HG03045 (cell line): Measurements from ENCODE around the gene UMAD1.
"Not testable (repeated sequence)": the region's sequence is repeated elsewhere in the genome, so short reads cannot be mapped to it uniquely, and the experiment has no call there.

Source experiments
- ATAC-seq: cut with Tn5 transposase; IDR thresholded peaks from one replicate; pipeline ENCODE4 v1.9.1; 2021; ENCODE audit warnings: mild to moderate bottlenecking, moderate library complexity; ENCODE audit not compliant: unreplicated experiment

UMAD1 gene

GRCh38 chr7:7821517-7821916, 181.0 kb downstream of the UMAD1 start:
- no peak for ATAC-seq

- not testable (repeated sequence) for ATAC-seq
Observed at GRCh38 chr7:7825294-7825693, 184.7 kb downstream of the UMAD1 start.

- no peak for ATAC-seq
Observed at GRCh38 chr7:7829667-7830066, 189.1 kb downstream of the UMAD1 start.

GRCh38 chr7:7830122-7830878, 189.7 kb downstream of the UMAD1 start:
- ATAC-seq: no peak

- no peak for ATAC-seq
Observed at GRCh38 chr7:7832518-7832917, 192.0 kb downstream of the UMAD1 start.

DNA sequence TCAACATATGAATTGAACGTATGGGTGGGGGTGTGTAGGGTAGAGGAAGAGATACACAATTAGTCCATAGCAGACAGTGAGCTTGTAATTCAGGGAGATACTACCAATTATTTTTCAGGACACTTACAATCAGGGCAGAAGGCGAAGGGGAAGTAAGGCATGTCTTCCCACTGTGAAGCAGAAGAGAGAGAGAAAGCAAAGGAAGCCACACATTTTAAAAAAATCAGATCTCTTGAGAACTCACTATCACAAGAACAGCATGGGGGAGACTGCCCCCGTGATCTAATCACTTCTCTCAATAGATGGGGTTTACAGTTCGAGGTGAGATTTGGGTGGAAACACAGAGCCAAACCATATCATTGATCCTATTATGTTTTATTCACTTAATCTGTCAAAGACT, 194.2 kb downstream of the UMAD1 start:
- ATAC-seq: no peak

GRCh38 chr7:7841027-7841426, 200.5 kb downstream of the UMAD1 start:
- ATAC-seq: no peak

DNA sequence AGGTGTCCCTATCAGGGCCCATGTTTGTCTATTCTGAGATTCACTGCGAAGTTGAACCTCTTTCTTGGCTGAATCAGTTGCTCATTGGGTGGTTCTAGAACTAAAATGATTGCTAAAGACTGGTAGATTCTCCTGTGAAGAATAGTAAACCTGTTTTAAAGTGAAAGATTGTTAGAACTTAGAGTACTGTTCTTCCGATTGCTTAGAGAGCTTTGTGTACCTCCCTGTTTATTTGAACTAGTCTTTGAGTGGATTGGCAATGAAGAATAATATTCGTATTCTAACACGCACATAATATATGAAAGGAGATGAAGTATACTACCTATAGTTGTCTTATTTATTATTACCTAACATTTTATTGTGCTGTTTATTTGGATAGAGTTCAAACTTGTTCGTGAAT, 202.7 kb downstream of the UMAD1 start:
- no peak for ATAC-seq

DNA sequence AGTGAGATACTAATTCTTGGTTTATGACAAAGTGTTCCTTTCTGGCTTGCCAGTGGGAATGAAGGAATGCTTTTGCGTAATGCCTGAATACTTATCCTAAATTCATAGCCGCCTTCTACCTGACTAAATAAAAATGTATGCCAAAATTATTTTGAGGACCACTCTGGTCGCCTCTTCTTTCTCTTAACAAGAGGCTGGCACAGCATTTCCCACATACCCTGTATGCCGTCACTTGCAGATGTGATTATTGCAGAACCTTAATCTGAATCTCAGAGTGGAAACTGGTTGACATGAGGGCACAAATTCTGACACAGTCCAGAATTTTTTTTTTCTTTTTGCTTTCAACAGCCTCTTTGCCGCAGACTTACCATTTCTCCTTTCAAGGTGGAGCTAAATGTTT, 203.4 kb downstream of the UMAD1 start:
- no peak for ATAC-seq

GRCh38 chr7:7848246-7848645, 207.7 kb downstream of the UMAD1 start:
- ATAC-seq: no peak

DNA sequence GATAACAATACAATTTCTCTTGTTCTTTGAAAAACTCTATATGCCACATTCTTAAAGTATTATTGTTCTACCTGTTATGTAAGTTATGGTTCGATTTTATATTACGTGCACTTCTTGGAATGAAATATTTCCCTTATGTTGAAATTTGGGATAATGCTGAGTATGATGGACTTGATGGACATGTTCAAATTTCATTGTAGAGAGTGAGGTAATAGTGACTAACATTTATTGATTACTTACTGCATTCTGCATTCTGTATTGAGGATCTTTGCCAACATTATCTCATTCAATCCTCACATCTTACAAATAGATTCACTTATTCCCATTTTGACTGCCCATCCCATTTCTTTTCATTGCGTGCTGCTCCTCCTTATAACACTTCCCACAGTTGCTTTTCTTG, 208.3 kb downstream of the UMAD1 start:
- ATAC-seq: no peak

DNA sequence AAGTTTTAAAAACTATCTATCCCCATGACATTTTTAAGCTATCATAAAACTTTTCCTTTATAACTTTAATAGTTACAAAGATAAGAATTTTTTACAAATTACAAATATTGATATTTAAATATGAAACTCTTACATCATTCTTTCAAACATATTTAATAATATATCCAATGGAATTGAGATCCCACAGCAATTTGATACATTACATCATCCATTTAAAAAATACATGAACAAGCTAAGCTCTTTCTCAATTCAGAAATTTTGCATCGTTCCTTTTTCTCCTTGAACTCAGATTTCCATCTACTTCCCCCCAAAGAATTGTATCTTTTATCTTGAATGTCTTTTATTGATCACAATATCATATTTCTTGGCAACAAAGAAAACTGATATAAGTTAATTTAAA, 209.6 kb downstream of the UMAD1 start:
- ATAC-seq: no peak

- ATAC-seq: no peak
Observed at GRCh38 chr7:7851381-7851780, 210.8 kb downstream of the UMAD1 start.

GRCh38 chr7:7851991-7852390, 211.4 kb downstream of the UMAD1 start:
- ATAC-seq: no peak

DNA sequence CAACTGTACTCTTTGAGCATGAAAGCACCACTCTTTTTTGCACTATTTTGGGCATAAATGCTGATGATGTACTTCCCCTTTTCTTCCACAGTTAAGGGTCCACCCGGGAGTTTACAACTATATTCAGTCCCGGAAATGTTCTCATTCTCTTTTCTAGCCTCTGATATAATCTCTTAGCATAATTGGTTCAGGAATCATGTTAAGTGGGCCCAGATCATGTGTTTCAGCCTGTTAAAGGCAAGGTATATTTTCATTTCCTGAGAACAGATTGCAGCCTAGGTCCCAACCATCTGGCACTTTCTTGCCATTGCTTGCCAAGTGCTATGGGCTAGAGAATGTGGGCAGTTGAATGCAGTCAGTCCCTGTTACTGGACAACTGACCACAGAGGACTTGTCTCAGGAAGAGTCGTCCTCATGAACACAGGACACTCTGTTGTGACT, 216.6 kb downstream of the UMAD1 start:
- ATAC-seq: no peak

- ATAC-seq: no peak
Observed at GRCh38 chr7:7858559-7858958, 218.0 kb downstream of the UMAD1 start.

DNA sequence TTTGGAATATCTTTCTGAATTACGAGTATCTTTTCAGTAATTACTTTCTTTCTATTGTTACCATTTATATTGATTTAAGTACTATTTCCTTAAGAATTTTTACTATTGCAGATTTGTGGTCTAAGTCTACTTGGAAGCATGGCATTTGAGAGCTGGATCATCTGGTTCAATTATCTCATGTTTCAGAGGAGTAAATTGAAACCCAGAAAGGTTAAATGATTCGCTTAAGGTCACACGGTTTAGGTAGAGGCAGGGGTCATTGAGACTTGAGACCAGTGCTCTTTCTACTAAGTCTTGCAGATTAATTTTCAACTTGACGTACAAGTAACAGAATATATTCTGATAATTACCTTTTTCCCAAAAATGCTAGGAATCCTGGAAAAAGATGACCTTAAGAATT, 218.9 kb downstream of the UMAD1 start:
- ATAC-seq: no peak

DNA sequence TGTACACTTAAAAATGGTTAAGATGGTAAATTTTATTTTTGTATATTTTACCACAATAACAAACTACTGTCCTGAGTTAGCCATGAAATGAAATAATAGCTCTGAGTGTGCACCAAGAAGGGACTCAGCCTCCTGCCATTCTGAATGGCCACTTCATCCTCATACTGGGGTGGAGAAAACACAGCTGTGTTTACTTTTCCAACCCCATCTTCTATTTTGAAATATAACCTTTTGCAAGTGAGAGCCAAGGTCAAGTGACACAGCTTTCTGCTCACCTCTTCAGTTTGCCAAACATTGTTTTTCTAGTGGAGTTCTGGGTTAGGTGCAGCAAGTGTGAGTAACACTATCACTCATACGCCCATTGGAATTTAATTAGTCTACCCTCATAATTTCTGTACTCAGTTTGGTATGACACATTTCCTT, 220.7 kb downstream of the UMAD1 start:
- ATAC-seq: no peak

DNA sequence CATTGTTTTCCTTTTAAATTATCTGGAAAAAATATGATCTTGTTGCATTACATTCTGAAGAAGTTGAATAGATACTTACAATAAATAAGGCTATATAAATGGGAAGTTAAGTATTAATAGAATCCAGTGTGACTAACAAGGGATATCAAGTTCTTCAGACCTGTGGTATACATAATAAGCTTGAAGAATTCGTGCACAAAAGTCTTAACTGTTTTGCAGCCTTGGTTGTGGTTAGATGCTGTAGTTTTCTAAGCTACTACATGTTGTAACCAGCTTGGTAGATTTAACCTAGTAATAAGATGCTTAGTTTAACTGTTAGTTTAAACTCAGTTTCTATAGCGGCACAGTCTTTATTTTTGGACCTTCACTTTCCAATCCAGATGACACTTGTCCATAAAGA, 221.8 kb downstream of the UMAD1 start:
- no peak for ATAC-seq

DNA sequence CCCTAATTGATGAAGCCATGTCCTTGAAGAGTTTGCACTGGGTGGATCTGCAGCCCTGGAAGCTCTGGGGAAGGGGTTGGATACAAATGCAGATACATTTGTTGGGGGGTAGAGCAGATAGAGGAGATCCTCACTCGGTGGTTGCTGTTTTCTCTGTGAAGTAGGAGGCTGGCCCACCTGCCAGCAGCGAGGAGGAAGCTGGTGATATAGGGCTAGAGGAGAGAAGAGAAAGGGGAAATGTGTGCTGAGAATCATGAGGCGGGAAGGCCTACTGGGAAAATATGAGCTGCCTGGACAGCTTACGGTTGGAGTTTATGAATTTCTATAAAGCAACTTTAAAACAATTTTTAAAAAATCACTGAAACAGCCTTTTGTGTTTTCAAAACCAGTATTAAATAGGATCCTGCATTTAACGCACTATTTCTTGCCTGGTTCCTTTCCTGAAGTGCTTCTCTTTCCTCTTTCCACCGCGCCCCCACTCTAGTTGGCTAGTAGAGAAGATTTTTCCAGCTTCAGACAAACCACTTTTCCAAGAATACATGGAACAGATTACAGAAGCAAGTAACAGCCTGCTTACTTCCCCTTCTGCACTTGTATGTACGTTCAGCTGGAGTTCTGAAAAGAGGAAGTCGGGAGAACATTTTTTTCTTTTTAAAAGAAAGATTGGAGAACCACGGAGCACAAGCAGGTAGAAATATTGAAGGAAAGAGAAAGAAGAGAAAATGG, 227.5 kb downstream of the UMAD1 start:
- no peak for ATAC-seq

- ATAC-seq: no peak
Observed at GRCh38 chr7:7868572-7868899, 228.0 kb downstream of the UMAD1 start.

DNA sequence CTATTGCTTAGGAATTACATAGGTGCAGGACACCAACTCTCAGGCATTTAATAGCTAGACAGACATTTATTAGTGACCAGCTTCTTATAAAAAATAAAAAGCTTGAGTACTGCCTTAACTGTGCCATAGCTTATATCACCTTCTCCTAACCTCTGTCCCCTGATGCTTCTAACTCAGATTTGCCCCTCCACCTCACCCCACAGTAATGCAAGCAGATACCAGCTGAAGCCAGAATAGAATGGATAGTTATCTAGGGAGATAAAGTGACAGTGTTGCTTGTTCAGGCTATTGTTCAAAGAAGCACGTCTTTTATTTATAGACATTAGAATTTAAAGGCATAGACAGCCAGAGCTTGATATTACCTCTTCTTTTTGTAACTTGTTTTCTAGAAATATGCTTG, 228.5 kb downstream of the UMAD1 start:
- ATAC-seq: no peak

DNA sequence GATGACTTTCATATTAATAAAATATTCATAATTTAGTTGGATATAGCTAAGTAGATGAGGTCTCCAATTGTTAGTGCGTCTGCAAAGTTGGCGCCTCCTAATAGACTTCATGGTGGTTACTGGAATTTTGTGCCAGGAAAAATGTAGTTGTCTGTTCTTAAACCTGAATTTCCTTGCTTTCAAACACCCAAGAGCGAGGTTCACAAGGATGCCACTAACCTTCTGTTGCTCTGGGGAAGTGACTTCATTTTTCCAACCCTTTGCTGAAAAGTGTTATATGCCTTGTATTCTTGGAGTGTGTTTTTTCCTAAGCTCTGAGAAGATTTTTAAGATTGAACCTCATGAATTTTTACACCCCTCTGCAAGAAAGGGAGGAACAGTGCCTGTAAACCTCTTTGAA, 229.1 kb downstream of the UMAD1 start:
- no peak for ATAC-seq
